Testis (tissue), 3 donors: ENCODE results near the gene PALM2AKAP2. TPM values are rescaled to one million over a fixed set of nuclear protein-coding genes. Genes with fewer than 3 reads are reported as not detected.
A peak's percentile ranks its signal among the peaks of the same experiment; 100 is the strongest.

ENCODE experiments used
- DNase-seq: peaks from one replicate; pipeline ENCODE4 v3.0.0-alpha.2; 2019
- H3K27ac ChIP-seq, 2 donors: fragments of 200-600 bp; sonication (generic); one replicate each; pipeline ENCODE4 v1.5.1; 2019
- H3K27me3 ChIP-seq: fragments of 200-600 bp; sonication (generic); one replicate; pipeline ENCODE4 v1.5.1; 2019
- H3K36me3 ChIP-seq: fragments of 200-600 bp; sonication (generic); one replicate; pipeline ENCODE4 v1.5.1; 2017; ENCODE audit warnings: low read depth; ENCODE audit errors: missing control alignments
- H3K4me1 ChIP-seq: fragments of 200-600 bp; sonication (generic); one replicate; pipeline ENCODE4 v1.5.1; 2019
- H3K4me3 ChIP-seq, 2 donors: fragments of 200-600 bp; sonication (generic); one replicate each; pipeline ENCODE4 v1.5.1; 2017 to 2019
- H3K9me3 ChIP-seq: fragments of 200-600 bp; sonication (generic); one replicate; pipeline ENCODE4 v1.5.1; 2017
- CTCF ChIP-seq, 3 experiments: fragments of 450-650 bp in 2 of 3; fragments of 200-600 bp in 1 of 3; sonication (generic) in 1 of 3; IDR thresholded peaks; one replicate each; pipeline ENCODE4 v1.5.1; 2016 to 2019; ENCODE audit warnings: antibody characterized with exemption in 3 of 3, mild to moderate bottlenecking in 2 of 3, moderate library complexity in 1 of 3
- POLR2A ChIP-seq: fragments of 450-650 bp; IDR thresholded peaks from one replicate; pipeline ENCODE4 v1.6.1; 2017; ENCODE audit warnings: antibody characterized with exemption, mild to moderate bottlenecking, moderate library complexity
- WGBS, 2 donors: methylation state at CpG; one replicate each; pipeline ENCODE4 v1.1.5; 2018; 5-methylcytosine and 5-hydroxymethylcytosine counted together
- intact Hi-C: fragments of 100-400 bp; cut with DNase I; formaldehyde crosslinking; loops from one replicate; pipeline ENCODE4 v1.15.1; 2023; ENCODE audit warnings: low total_unique reads
- polyA plus RNA-seq: library from polyadenylated mRNA; stranded (reverse); fragments of 350-450 nt; fragmentation: Illumina TruSeq; extraction: RNeasy Lipid Tissue Mini Kit (QIAGEN cat#74804); gene quantifications from one replicate; pipeline ENCODE4 v1.2.3, GENCODE V29; 2014; ENCODE audit warnings: low read depth, low replicate concordance; ENCODE audit not compliant: insufficient read depth
- total RNA-seq, 2 donors: library from RNA; depleted of rRNA; stranded (reverse); fragments of >200 nt; gene quantifications; one replicate each; pipeline ENCODE4 v1.2.3, GENCODE V29; 2016

The PALM2AKAP2 gene
- total and polyA plus RNA-seq, 3 donors from 2014 or later = 0.25 to 2.3 (median 0.87) TPM

DNA sequence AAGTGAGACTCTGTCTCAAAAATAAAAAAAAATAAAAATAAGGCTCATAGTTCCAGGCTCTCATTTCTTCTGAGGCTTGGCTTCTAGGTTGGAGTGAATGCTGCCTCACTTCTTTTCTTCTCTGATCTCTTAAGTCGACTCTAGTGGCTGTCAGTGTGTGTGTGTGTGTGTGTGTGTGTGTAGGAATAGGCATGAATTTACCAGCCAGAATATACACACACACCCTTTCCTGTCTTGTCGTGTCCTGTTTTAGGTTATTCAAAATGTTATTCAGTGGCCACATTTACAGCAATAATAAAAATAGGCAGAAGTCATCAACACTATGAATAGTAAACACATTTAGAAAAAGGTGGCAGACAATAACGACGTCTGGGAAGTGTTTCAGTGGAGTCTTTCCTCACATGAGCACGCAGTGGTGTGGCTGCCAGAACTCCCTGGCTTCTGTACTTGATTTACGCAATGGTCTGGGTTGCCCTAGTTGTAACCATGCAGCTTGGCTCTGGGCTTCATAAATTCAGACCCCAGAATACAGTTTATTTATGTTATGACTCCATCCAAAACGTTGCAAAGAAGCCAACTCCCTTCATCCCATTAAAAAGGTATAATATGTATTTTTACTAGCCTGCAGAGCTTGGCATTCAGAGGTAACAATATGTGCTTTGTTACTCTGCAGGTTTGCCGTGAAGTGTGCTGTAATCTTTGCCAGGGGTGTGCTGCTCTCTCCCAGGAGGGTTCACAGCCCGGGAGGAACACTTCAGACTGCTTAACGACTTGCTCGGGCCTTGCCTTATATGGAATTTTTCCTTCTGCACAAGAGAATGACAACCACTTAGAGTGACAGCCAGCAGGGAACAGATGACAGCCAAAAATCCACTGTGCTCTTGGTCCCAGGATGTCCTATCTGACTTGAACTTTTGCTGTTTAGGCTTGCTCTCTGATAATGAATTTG is 34.4 kb upstream of the PALM2AKAP2 start:
- no peak for TF ChIP-seq POLR2A
- TF ChIP-seq CTCF (IDR thresholded peaks at IDR 0.05) = no peak
- no peak overlapping the region for H3K27ac ChIP-seq
- 30 to 48% methylated on average over 11 of the region's 11 CpGs for WGBS, 2 donors
- H3K9me3 ChIP-seq = no peaks in the 10 kb centered on the region
- H3K4me3 ChIP-seq = no peak overlapping the region
- DNase-seq = peak; percentile 24
- H3K27me3 ChIP-seq = no peaks in the 10 kb centered on the region
- H3K36me3 ChIP-seq = no peaks in the 10 kb centered on the region
- intact Hi-C loops = no loop called here
- H3K4me1 ChIP-seq = no peaks in the 10 kb centered on the region

DNA sequence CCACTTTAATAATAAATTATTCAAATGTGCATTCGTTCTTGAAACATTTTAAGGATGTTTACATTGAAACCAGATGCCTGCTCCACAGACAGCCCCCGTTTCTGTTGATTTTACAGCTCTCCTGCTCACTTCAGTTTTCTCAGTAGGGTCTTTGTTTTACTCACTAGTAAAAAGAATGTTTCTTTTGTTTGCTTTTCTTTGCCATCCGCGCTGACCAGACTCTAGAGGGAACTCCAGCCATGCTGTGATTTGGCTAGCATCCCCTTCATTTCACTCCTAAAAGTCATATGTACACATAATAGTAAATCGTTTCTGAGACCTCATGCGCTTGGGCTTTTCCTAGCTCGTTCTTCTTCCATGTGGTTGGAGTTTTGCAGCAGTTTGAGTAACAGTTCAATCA is 28.7 kb upstream of the PALM2AKAP2 start:
- H3K36me3 ChIP-seq = no peaks in the 10 kb centered on the region
- H3K9me3 ChIP-seq = no peaks in the 10 kb centered on the region
- 38 to 40% methylated on average over 7 of the region's 7 CpGs for WGBS, 2 donors
- no peaks in the 10 kb centered on the region for H3K4me1 ChIP-seq
- no peak for DNase-seq
- no peaks in the 10 kb centered on the region for H3K27me3 ChIP-seq
- no peak overlapping the region for H3K4me3 ChIP-seq
- no peak overlapping the region for H3K27ac ChIP-seq
- TF ChIP-seq POLR2A = no peak
- TF ChIP-seq CTCF (IDR thresholded peaks at IDR 0.05) = no peak
- intact Hi-C loops = no loop called here

- Histone ChIP-seq H3K9me3 (no peaks in the 10 kb centered on the region), H3K27me3 (no peaks in the 10 kb centered on the region), H3K36me3 (no peaks in the 10 kb centered on the region), H3K4me1 (no peaks in the 10 kb centered on the region), H3K27ac (no peak overlapping the region), H3K4me3 (no peak overlapping the region)
- intact Hi-C loops = no loop called here
- no peak for DNase-seq
- 91 to 93% methylated on average over 5 of the region's 5 CpGs for WGBS, 2 donors
- TF ChIP-seq POLR2A = no peak
- TF ChIP-seq CTCF (IDR thresholded peaks at IDR 0.05) = no peak
These were observed 26.7 kb upstream of the PALM2AKAP2 start for GRCh38 chr9:109753308-109753707.

DNA sequence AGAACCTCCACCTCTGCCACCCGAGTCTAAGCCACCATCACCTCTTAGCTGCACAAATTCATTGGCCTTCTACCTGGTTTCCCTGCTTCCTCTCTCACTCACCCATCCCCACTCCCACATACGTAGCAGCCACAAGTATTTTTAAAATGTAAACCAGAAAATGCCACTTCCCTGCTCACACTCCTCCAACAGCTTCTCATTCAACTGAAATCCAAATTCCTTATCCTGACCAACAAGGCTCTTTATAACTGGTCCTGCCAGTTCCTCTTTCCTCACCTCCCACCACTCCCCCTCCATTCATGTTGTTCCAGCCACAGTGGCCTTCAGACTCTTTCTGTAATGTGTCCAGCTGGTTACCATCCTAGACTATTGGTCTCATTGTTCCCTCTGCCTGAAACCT is 25.0 kb upstream of the PALM2AKAP2 start:
- TF ChIP-seq POLR2A = no peak
- no peak for TF ChIP-seq CTCF (IDR thresholded peaks at IDR 0.05)
- no peak for DNase-seq
- H3K4me1 ChIP-seq = no peaks in the 10 kb centered on the region
- H3K36me3 ChIP-seq = no peaks in the 10 kb centered on the region
- H3K27me3 ChIP-seq = no peaks in the 10 kb centered on the region
- intact Hi-C loops = no loop called here
- H3K4me3 ChIP-seq = no peak overlapping the region
- H3K27ac ChIP-seq = no peak overlapping the region
- H3K9me3 ChIP-seq = no peaks in the 10 kb centered on the region
- 73 to 85% methylated on average over 2 of the region's 2 CpGs for WGBS, 2 donors

- Histone ChIP-seq H3K4me1 (no peaks in the 10 kb centered on the region), H3K4me3 (no peak overlapping the region), H3K9me3 (no peaks in the 10 kb centered on the region), H3K36me3 (no peaks in the 10 kb centered on the region), H3K27me3 (no peaks in the 10 kb centered on the region), H3K27ac (no peak overlapping the region)
- no peak for DNase-seq
- 66 to 75% methylated on average over 3 of the region's 3 CpGs for WGBS, 2 donors
- no peak for TF ChIP-seq POLR2A
- TF ChIP-seq CTCF (IDR thresholded peaks at IDR 0.05) = no peak
- intact Hi-C loops = no loop called here
These were observed 20.4 kb upstream of the PALM2AKAP2 start for GRCh38 chr9:109759589-109759988.
